Mesothelial cell of epicardium (in vitro differentiated cells): ENCODE measurements around the gene PHYHIPL. TPM values are rescaled to one million over a fixed set of nuclear protein-coding genes. Genes with fewer than 3 reads are reported as not detected.

Experiments used
- DNase-seq, 2 experiments: peaks; one replicate each; pipeline ENCODE4 v3.0.0; 2021; ENCODE audit warnings: low spot score in 2 of 2; ENCODE audit not compliant: unreplicated experiment in 2 of 2
- H3K27ac Mint-ChIP-seq: 2 replicates; pipeline ENCODE4 v1.8.0; 2021; ENCODE audit warnings: mixed read lengths
- H3K27me3 Mint-ChIP-seq: 2 replicates; pipeline ENCODE4 v1.8.0; 2021; ENCODE audit warnings: low read depth, mixed read lengths
- H3K36me3 Mint-ChIP-seq: 2 replicates; pipeline ENCODE4 v1.8.0; 2021; ENCODE audit warnings: mixed read lengths
- H3K4me1 Mint-ChIP-seq: 2 replicates; pipeline ENCODE4 v1.8.0; 2021; ENCODE audit warnings: mixed read lengths
- H3K4me3 Mint-ChIP-seq: 2 replicates; pipeline ENCODE4 v1.8.0; 2021; ENCODE audit warnings: mild to moderate bottlenecking, moderate library complexity, mixed read lengths
- H3K9me3 Mint-ChIP-seq: 2 replicates; pipeline ENCODE4 v1.8.0; 2021; ENCODE audit warnings: mixed read lengths
- total RNA-seq: library from RNA; stranded (reverse); gene quantifications from 3 replicates; pipeline ENCODE4 v1.2.1, GENCODE V29; 2021
- TF ChIP-seq, protein P1 (sequence below): fragments of 200-600 bp; sonication (generic); IDR thresholded peaks from one replicate; pipeline ENCODE4 v1.5.0; 2021; ENCODE audit warnings: antibody characterized with exemption; ENCODE audit not compliant: unreplicated experiment

Gene PHYHIPL
- total RNA-seq, 1 donor from 2014 or later: 0.56 TPM

DNA sequence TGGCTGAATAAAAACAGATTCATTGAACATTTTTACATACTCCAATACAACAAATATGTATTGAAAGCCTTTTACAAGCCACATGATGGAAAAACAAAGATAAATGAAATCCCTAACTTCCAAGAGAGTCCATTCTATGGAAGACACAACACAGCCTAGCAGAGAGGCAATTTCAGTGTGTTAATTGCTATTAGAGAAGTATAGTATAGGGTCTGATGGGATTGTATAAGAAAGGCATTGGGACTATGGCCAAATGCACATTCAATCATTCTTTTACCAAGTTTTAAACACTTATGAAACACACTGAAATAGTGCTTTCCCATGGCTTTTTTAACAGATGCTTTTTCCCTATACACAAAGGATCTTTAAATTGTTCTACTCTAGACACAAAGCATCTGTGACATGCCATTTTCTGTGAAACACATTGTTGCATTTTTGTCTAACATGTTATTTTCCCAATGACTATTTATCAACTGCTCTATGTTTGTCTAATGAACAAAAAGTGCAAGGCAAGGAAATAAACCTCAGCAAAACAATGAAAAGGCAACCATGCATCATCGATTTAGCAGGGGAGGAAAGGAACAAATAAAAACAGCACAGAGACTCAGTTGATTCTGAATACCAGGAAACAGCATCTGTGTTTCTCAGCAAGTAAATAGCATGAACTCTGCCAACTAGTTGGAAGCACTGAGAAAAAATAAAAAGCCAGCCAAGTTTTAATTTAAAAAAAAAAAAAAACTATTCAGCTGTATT, 42.4 kb upstream of the PHYHIPL start:
- DNase-seq: no peak
- Mint-ChIP-seq H3K27me3 (peaks cover 7% of the 10 kb centered on the region), H3K4me1 (no peaks in the 10 kb centered on the region), H3K4me3 (no peak overlapping the region), H3K36me3 (no peaks in the 10 kb centered on the region), H3K27ac (no peak overlapping the region), H3K9me3 (no peaks in the 10 kb centered on the region)
- TF ChIP-seq, protein P1, sequence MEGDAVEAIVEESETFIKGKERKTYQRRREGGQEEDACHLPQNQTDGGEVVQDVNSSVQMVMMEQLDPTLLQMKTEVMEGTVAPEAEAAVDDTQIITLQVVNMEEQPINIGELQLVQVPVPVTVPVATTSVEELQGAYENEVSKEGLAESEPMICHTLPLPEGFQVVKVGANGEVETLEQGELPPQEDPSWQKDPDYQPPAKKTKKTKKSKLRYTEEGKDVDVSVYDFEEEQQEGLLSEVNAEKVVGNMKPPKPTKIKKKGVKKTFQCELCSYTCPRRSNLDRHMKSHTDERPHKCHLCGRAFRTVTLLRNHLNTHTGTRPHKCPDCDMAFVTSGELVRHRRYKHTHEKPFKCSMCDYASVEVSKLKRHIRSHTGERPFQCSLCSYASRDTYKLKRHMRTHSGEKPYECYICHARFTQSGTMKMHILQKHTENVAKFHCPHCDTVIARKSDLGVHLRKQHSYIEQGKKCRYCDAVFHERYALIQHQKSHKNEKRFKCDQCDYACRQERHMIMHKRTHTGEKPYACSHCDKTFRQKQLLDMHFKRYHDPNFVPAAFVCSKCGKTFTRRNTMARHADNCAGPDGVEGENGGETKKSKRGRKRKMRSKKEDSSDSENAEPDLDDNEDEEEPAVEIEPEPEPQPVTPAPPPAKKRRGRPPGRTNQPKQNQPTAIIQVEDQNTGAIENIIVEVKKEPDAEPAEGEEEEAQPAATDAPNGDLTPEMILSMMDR: no peak

DNA sequence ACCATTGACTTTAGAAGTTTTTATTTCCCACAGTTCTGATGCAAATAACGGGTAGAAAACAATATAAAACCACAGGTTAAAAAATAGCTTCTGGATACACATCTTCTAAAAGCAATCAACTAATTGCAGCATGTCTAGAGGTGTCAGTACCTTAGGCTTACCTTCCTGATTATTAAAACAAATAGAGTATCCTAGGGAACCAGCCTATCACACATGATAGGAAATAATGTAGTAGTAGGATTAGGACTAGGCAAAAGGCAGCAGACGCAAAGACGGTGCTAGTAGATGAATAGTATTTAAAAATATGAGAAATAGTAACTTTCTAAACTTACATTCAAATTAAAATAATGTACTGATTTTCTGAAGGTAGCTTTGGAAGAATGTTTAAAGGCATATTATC, 41.7 kb upstream of the PHYHIPL start:
- H3K4me1 Mint-ChIP-seq: no peaks in the 10 kb centered on the region
- DNase-seq: no peak
- H3K9me3 Mint-ChIP-seq: no peaks in the 10 kb centered on the region
- H3K27me3 Mint-ChIP-seq: peaks cover 7% of the 10 kb centered on the region
- TF ChIP-seq, protein P1: no peak
- no peak overlapping the region for H3K27ac Mint-ChIP-seq
- no peak overlapping the region for H3K4me3 Mint-ChIP-seq
- no peaks in the 10 kb centered on the region for H3K36me3 Mint-ChIP-seq

DNA sequence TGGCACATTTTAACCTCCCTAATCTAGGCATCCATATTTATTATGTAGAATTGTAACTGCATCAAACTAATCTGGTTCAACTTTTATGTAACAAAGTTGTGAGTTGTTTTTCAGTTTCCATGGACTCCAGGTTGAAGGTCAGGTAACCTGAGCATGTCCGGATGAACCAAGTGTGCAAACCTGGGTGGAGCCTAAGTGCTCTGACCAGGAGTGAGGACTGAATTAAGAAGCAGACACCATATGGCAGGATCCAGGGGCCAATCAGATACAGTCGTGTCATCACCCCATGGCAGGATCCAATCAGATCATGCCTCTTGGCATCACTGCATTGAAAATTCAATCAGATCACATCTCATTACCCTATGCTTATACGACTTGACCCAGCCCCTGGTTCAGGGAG, 41.2 kb upstream of the PHYHIPL start:
- TF ChIP-seq, protein P1: no peak
- Mint-ChIP-seq H3K4me1 (no peaks in the 10 kb centered on the region), H3K4me3 (no peak overlapping the region), H3K27me3 (peaks cover 7% of the 10 kb centered on the region), H3K36me3 (no peaks in the 10 kb centered on the region), H3K27ac (no peak overlapping the region), H3K9me3 (no peaks in the 10 kb centered on the region)
- DNase-seq: no peak

DNA sequence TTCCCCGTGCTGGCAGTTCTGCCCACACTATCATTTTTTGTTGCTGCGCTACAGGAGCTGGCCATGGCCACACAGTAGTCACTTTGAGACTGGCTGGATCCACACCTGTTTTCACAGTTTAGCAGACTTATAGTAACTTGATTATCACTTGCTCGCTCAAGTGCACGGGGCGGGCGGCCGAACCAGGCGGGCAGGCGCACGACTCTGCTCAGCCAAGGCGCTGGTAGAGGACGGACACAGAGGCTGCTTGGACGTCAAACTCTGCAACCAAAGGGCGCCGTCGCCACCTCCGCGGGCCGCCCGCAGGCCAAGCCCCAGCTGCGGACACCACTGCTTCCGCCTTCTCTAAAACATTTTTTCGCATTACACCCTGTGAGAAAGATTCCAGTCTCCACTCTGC, 38.4 kb upstream of the PHYHIPL start:
- peaks cover 10% of the 10 kb centered on the region for H3K27me3 Mint-ChIP-seq
- H3K4me3 Mint-ChIP-seq: no peak overlapping the region
- TF ChIP-seq, protein P1: no peak
- no peaks in the 10 kb centered on the region for H3K4me1 Mint-ChIP-seq
- H3K36me3 Mint-ChIP-seq: no peaks in the 10 kb centered on the region
- DNase-seq: no peak
- peaks cover 7% of the 10 kb centered on the region for H3K9me3 Mint-ChIP-seq
- H3K27ac Mint-ChIP-seq: no peak overlapping the region

DNA sequence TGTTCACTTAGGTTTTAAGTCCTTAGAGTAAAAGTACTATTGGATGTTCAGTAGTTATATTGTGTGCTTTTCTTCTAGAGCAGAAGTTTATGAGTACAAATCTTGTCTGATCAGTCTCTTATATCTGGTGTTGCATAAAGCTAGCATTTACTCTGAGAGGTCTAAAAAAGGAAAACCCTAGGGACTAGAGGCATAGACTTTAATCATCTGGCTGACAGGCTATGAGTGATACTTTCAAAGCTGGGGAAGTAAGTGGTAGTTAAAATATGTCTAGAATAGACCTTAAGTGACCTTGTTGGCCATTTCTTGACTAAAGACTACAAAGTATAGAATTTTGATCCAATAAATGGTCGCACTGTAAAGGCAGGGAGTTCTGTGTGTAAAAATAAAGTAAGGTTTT, 32.9 kb upstream of the PHYHIPL start:
- Mint-ChIP-seq H3K4me1 (peaks cover 2% of the 10 kb centered on the region), H3K27me3 (peaks cover 26% of the 10 kb centered on the region), H3K4me3 (no peak overlapping the region), H3K9me3 (peaks cover 18% of the 10 kb centered on the region), H3K36me3 (no peaks in the 10 kb centered on the region), H3K27ac (no peak overlapping the region)
- TF ChIP-seq, protein P1: no peak
- DNase-seq: no peak

DNA sequence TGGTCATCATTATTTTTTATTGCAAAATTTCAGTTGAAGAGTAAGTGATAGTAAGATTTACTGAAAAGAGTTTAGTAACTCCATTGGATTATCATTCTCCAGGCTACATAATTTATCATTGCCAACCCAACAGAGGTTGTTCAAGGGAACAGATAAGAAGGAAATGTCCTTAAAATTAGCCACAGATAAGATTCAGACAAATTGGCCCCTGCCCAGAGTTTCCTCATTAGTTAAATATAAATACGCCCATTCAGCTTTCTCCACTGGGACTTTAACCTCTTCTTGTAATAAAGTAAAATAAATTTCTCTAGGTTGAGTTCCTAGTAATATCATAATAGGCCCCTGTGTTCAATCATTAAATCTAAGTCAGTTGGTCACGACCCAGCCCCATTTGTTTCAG, 27.7 kb upstream of the PHYHIPL start:
- no peak for DNase-seq
- H3K27me3 Mint-ChIP-seq: peaks cover 53% of the 10 kb centered on the region
- no peak overlapping the region for H3K27ac Mint-ChIP-seq
- peaks cover 6% of the 10 kb centered on the region for H3K4me1 Mint-ChIP-seq
- no peak overlapping the region for H3K4me3 Mint-ChIP-seq
- TF ChIP-seq, protein P1: no peak
- no peaks in the 10 kb centered on the region for H3K36me3 Mint-ChIP-seq
- peaks cover 11% of the 10 kb centered on the region for H3K9me3 Mint-ChIP-seq
